ENCODE data around the gene RNF114. TPM values are rescaled to one million over a fixed set of nuclear protein-coding genes. Genes with fewer than 3 reads are reported as not detected.

RNF114 gene
- total and polyA plus RNA-seq, 2 donors (not counting 1 experiment from before 2014, with no cell fraction given) = 65.2 to 70.2 TPM

- peaks cover 12% of the 10 kb centered on the region for H3K36me3 ChIP-seq (ENCODE audit: control insufficient read depth, insufficient read depth, low read length)
- no peak overlapping the region for H3K4me3 ChIP-seq (replicated peaks in 1 of 4; ENCODE audit: control extremely low read depth in 1 of 4, insufficient read depth in 1 of 4, low read depth in 3 of 4, low read length in 4 of 4)
- no peaks in the 10 kb centered on the region for H3K9me3 ChIP-seq (ENCODE audit: control insufficient read depth, insufficient read depth, low read depth, low read length)
- no peaks in the 10 kb centered on the region for H4K20me1 ChIP-seq (ENCODE audit: control insufficient read depth, extremely low read depth, insufficient read depth, low read length)
- H3K79me2 ChIP-seq (ENCODE audit: control insufficient read depth, insufficient read depth, low read length) = peaks cover 2% of the 10 kb centered on the region
- no peaks in the 10 kb centered on the region for H3K27me3 ChIP-seq (ENCODE audit: control insufficient read depth, insufficient read depth, low read length)
- H2AFZ ChIP-seq (ENCODE audit: low read length) = no peak overlapping the region
- no peak overlapping the region for H3K9ac ChIP-seq (ENCODE audit: insufficient read depth, low read length)
- no peak for DNase-seq (ENCODE audit: low read depth in 2 of 2)
- H3K4me2 ChIP-seq (ENCODE audit: extremely low read depth, insufficient read depth, low read length) = no peak overlapping the region
- no peak overlapping the region for H3K27ac ChIP-seq (ENCODE audit: insufficient read depth, low read length)
- no peak for TF ChIP-seq EZH2 (IDR thresholded peaks at IDR 0.05; ENCODE audit: low read length, missing control alignments)
- TF ChIP-seq CTCF (conservative IDR thresholded peaks at IDR 0.05 in 1 of 2, IDR thresholded peaks at IDR 0.05 in 1 of 2; ENCODE audit: low read depth in 1 of 2, low read length in 2 of 2) = no peak
- no peaks in the 10 kb centered on the region for H3K4me1 ChIP-seq (ENCODE audit: control insufficient read depth, extremely low read depth, insufficient read depth, low read length)
These were observed 31.6 kb upstream of the RNF114 start for GRCh38 chr20:49904440-49905214.

- H3K4me2 ChIP-seq (ENCODE audit: extremely low read depth, insufficient read depth, low read length) = no peak overlapping the region
- H3K36me3 ChIP-seq (ENCODE audit: control insufficient read depth, insufficient read depth, low read length) = peaks cover 12% of the 10 kb centered on the region
- TF ChIP-seq EZH2 (IDR thresholded peaks at IDR 0.05; ENCODE audit: low read length, missing control alignments) (no peak), CTCF (conservative IDR thresholded peaks at IDR 0.05 in 1 of 2, IDR thresholded peaks at IDR 0.05 in 1 of 2; ENCODE audit: low read depth in 1 of 2, low read length in 2 of 2) (no peak)
- no peaks in the 10 kb centered on the region for H3K9me3 ChIP-seq (ENCODE audit: control insufficient read depth, insufficient read depth, low read depth, low read length)
- H3K27ac ChIP-seq (ENCODE audit: insufficient read depth, low read length) = no peak overlapping the region
- H2AFZ ChIP-seq (ENCODE audit: low read length) = no peak overlapping the region
- DNase-seq (ENCODE audit: low read depth in 2 of 2) = no peak
- H3K79me2 ChIP-seq (ENCODE audit: control insufficient read depth, insufficient read depth, low read length) = peaks cover 8% of the 10 kb centered on the region
- no peak overlapping the region for H3K9ac ChIP-seq (ENCODE audit: insufficient read depth, low read length)
- no peaks in the 10 kb centered on the region for H3K27me3 ChIP-seq (ENCODE audit: control insufficient read depth, insufficient read depth, low read length)
- H3K4me1 ChIP-seq (ENCODE audit: control insufficient read depth, extremely low read depth, insufficient read depth, low read length) = no peaks in the 10 kb centered on the region
- H4K20me1 ChIP-seq (ENCODE audit: control insufficient read depth, extremely low read depth, insufficient read depth, low read length) = no peaks in the 10 kb centered on the region
- H3K4me3 ChIP-seq (replicated peaks in 1 of 4; ENCODE audit: control extremely low read depth in 1 of 4, insufficient read depth in 1 of 4, low read depth in 3 of 4, low read length in 4 of 4) = no peak overlapping the region
These were observed 30.6 kb upstream of the RNF114 start for GRCh38 chr20:49905415-49906091.

- H4K20me1 ChIP-seq (ENCODE audit: control insufficient read depth, extremely low read depth, insufficient read depth, low read length) = no peaks in the 10 kb centered on the region
- H3K79me2 ChIP-seq (ENCODE audit: control insufficient read depth, insufficient read depth, low read length) = peaks cover 13% of the 10 kb centered on the region
- TF ChIP-seq CTCF (conservative IDR thresholded peaks at IDR 0.05 in 1 of 2, IDR thresholded peaks at IDR 0.05 in 1 of 2; ENCODE audit: low read depth in 1 of 2, low read length in 2 of 2) = no peak
- TF ChIP-seq EZH2 (IDR thresholded peaks at IDR 0.05; ENCODE audit: low read length, missing control alignments) = no peak
- DNase-seq (ENCODE audit: low read depth in 2 of 2) = no peak
- H3K27ac ChIP-seq (ENCODE audit: insufficient read depth, low read length) = no peak overlapping the region
- no peak overlapping the region for H3K4me2 ChIP-seq (ENCODE audit: extremely low read depth, insufficient read depth, low read length)
- no peaks in the 10 kb centered on the region for H3K4me1 ChIP-seq (ENCODE audit: control insufficient read depth, extremely low read depth, insufficient read depth, low read length)
- H3K9ac ChIP-seq (ENCODE audit: insufficient read depth, low read length) = no peak overlapping the region
- no peaks in the 10 kb centered on the region for H3K27me3 ChIP-seq (ENCODE audit: control insufficient read depth, insufficient read depth, low read length)
- peaks cover 12% of the 10 kb centered on the region for H3K36me3 ChIP-seq (ENCODE audit: control insufficient read depth, insufficient read depth, low read length)
- H3K9me3 ChIP-seq (ENCODE audit: control insufficient read depth, insufficient read depth, low read depth, low read length) = no peaks in the 10 kb centered on the region
- no peak overlapping the region for H2AFZ ChIP-seq (ENCODE audit: low read length)
- H3K4me3 ChIP-seq (replicated peaks in 1 of 4; ENCODE audit: control extremely low read depth in 1 of 4, insufficient read depth in 1 of 4, low read depth in 3 of 4, low read length in 4 of 4) = no peak overlapping the region
These were observed 30.0 kb upstream of the RNF114 start for GRCh38 chr20:49906101-49906604.
